H1 (cell line): ENCODE data around the gene NOS1AP. TPM values are rescaled to one million over a fixed set of nuclear protein-coding genes. Genes with fewer than 3 reads are reported as not detected.

Experiments
- CTCF ChIA-PET: fragments of 300-600 bp; sonication (Branson Sonifier 250); formaldehyde crosslinking; loops from one replicate; lab custom pipeline; 2021; ENCODE audit not compliant: partially characterized antibody; lab: Charles Lee
- POLR2A ChIA-PET: fragments of 300-600 bp; sonication (Branson Sonifier 250); formaldehyde crosslinking; loops from one replicate; lab custom pipeline; 2021; ENCODE audit warnings: inconsistent platforms; ENCODE audit not compliant: partially characterized antibody; lab: Charles Lee
- DNase-seq, 2 experiments: peaks; one replicate each; pipeline versions ENCODE4 v3.0.0 to v3.0.0-alpha.2; 2010 to 2022; ENCODE audit warnings: low spot score in 2 of 2, low read depth in 1 of 2, mixed read lengths in 1 of 2
- FAIRE-seq: peaks from 2 replicates; lab custom pipeline; 2011; peaks lifted over from hg19 to GRCh38; lab: Jason Lieb, UNC
- H2AFZ ChIP-seq: 2 replicates; pipeline ENCODE4 v1.8.1; 2012; ENCODE audit warnings: low read length, inconsistent platforms
- H2AK5ac ChIP-seq: 2 replicates; pipeline ENCODE4 v1.6.1; 2013; ENCODE audit warnings: low read depth, low read length
- H2BK120ac ChIP-seq: replicated peaks from 2 replicates; pipeline ENCODE3; 2013; ENCODE audit warnings: low read depth, low read length, inconsistent platforms
- H2BK12ac ChIP-seq: 2 replicates; pipeline ENCODE4 v1.6.1; 2013; ENCODE audit warnings: low read depth, low read length
- H2BK15ac ChIP-seq: 2 replicates; pipeline ENCODE4 v1.6.1; 2013; ENCODE audit warnings: low read length
- H2BK20ac ChIP-seq: 2 replicates; pipeline ENCODE4 v1.6.1; 2013; ENCODE audit warnings: low read length
- H2BK5ac ChIP-seq: 2 replicates; pipeline ENCODE4 v1.6.1; 2013; ENCODE audit warnings: low read depth, low read length
- H3K14ac ChIP-seq: 2 replicates; pipeline ENCODE4 v1.6.1; 2013; ENCODE audit warnings: inconsistent platforms; ENCODE audit not compliant: insufficient read length
- H3K18ac ChIP-seq: 2 replicates; pipeline ENCODE4 v1.6.1; 2013; ENCODE audit warnings: low read length; ENCODE audit errors: extremely low read depth
- H3K23ac ChIP-seq: 2 replicates; pipeline ENCODE4 v1.6.1; 2013; ENCODE audit warnings: inconsistent platforms; ENCODE audit not compliant: insufficient read length
- H3K23me2 ChIP-seq: 2 replicates; pipeline ENCODE4 v1.6.1; 2013; ENCODE audit warnings: low read depth, low read length
- H3K27ac ChIP-seq: 2 replicates; pipeline ENCODE4 v1.6.1; 2011; ENCODE audit warnings: low read depth, low read length, inconsistent platforms
- H3K27me3 ChIP-seq, 4 experiments: replicated peaks in 1 of 4; 1 replicate in 1 of 4; 2 replicates in 3 of 4; pipeline versions ENCODE4 v1.6.1 to v1.8.1; 2011 to 2013; ENCODE audit warnings: low read length in 3 of 4, mild to moderate bottlenecking in 3 of 4, inconsistent platforms in 2 of 4, mixed read lengths in 2 of 4, moderate library complexity in 1 of 4; ENCODE audit not compliant: control insufficient read depth in 3 of 4, insufficient read depth in 3 of 4; ENCODE audit errors: extremely low read depth in 1 of 4
- H3K36me3 ChIP-seq, 4 experiments: 2 replicates each; pipeline versions ENCODE4 v1.6.1 to v1.8.1; 2011 to 2013; ENCODE audit warnings: mild to moderate bottlenecking in 4 of 4, low read length in 3 of 4, moderate library complexity in 2 of 4, control low read depth in 1 of 4, inconsistent platforms in 1 of 4; ENCODE audit not compliant: insufficient read depth in 4 of 4, control insufficient read depth in 2 of 4
- H3K4ac ChIP-seq: replicated peaks from 2 replicates; pipeline ENCODE3; 2013; ENCODE audit warnings: low read length, low read depth, mixed read lengths, inconsistent platforms; ENCODE audit not compliant: insufficient read length
- H3K4me1 ChIP-seq, 4 experiments: replicated peaks in 1 of 4; 1 replicate in 1 of 4; 2 replicates in 3 of 4; pipeline versions ENCODE4 v1.6.1 to v1.8.1; 2011 to 2013; ENCODE audit warnings: low read length in 3 of 4, inconsistent platforms in 2 of 4, mixed read lengths in 1 of 4; ENCODE audit not compliant: insufficient read depth in 4 of 4, control insufficient read depth in 3 of 4
- H3K4me2 ChIP-seq, 2 experiments: 2 replicates each; pipeline versions ENCODE4 v1.6.1 to v1.8.1; 2011 to 2013; ENCODE audit warnings: low read depth in 2 of 2, low read length in 2 of 2, control low read depth in 1 of 2, inconsistent platforms in 1 of 2, mild to moderate bottlenecking in 1 of 2; ENCODE audit not compliant: insufficient read depth in 1 of 2
- H3K4me3 ChIP-seq, 4 experiments: fragments of 200-600, 300-600 bp in 1 of 4; sonication (generic), shearing (Covaris generic), sonication (Bioruptor Twin) in 1 of 4; 2 replicates each; pipeline versions ENCODE4 v1.5.1 to v1.8.1; 2011 to 2016; ENCODE audit warnings: low read length in 4 of 4, low read depth in 3 of 4, control low read depth in 2 of 4, inconsistent platforms in 2 of 4, mild to moderate bottlenecking in 2 of 4, mixed read lengths in 1 of 4, moderate library complexity in 1 of 4; ENCODE audit not compliant: insufficient read depth in 2 of 4; ENCODE audit errors: extremely low read depth in 1 of 4
- H3K56ac ChIP-seq: replicated peaks from 2 replicates; pipeline ENCODE3; 2013; ENCODE audit warnings: low read depth, mild to moderate bottlenecking, mixed read lengths, low read length, inconsistent platforms; ENCODE audit not compliant: insufficient read length
- H3K79me1 ChIP-seq: 2 replicates; pipeline ENCODE4 v1.6.1; 2013; ENCODE audit warnings: low read depth, low read length, control low read depth
- H3K79me2 ChIP-seq, 2 experiments: 2 replicates each; pipeline versions ENCODE4 v1.6.1 to v1.8.1; 2012 to 2013; ENCODE audit warnings: low read length in 2 of 2, mild to moderate bottlenecking in 2 of 2, inconsistent platforms in 1 of 2; ENCODE audit not compliant: insufficient read depth in 2 of 2, control insufficient read depth in 1 of 2
- H3K9ac ChIP-seq, 4 experiments: replicated peaks in 1 of 4; 1 replicate in 1 of 4; 2 replicates in 3 of 4; pipeline versions ENCODE4 v1.6.1 to v1.8.1; 2011 to 2013; ENCODE audit warnings: low read depth in 3 of 4, low read length in 3 of 4, control low read depth in 2 of 4, mild to moderate bottlenecking in 2 of 4, moderate library complexity in 2 of 4, inconsistent platforms in 1 of 4; ENCODE audit errors: extremely low read depth in 1 of 4
- H3K9me3 ChIP-seq, 2 experiments: 2 replicates each; pipeline versions ENCODE4 v1.6.1 to v1.8.1; 2012 to 2013; ENCODE audit warnings: mild to moderate bottlenecking in 2 of 2, moderate library complexity in 2 of 2, control low read depth in 1 of 2, inconsistent platforms in 1 of 2, low read depth in 1 of 2, low read length in 1 of 2, mixed read lengths in 1 of 2; ENCODE audit not compliant: insufficient read depth in 2 of 2
- H4K20me1 ChIP-seq, 2 experiments: replicated peaks in 1 of 2; 2 replicates each; pipeline versions ENCODE3 to v1.8.1; 2011 to 2013; ENCODE audit warnings: inconsistent platforms in 2 of 2, low read length in 2 of 2, mild to moderate bottlenecking in 1 of 2; ENCODE audit not compliant: insufficient read depth in 2 of 2, control insufficient read depth in 1 of 2
- H4K5ac ChIP-seq: 2 replicates; pipeline ENCODE4 v1.6.1; 2013; ENCODE audit warnings: low read length, low read depth, mixed read lengths, inconsistent platforms; ENCODE audit not compliant: insufficient read length
- H4K8ac ChIP-seq: 2 replicates; pipeline ENCODE4 v1.8.0; 2013; ENCODE audit warnings: mild to moderate bottlenecking, moderate library complexity, low read length, inconsistent platforms; ENCODE audit not compliant: insufficient read depth; ENCODE audit errors: extremely low read depth
- H4K91ac ChIP-seq: replicated peaks from 2 replicates; pipeline ENCODE3; 2013; ENCODE audit warnings: low read length, mixed read lengths, inconsistent platforms; ENCODE audit not compliant: insufficient read length
- E2F6 ChIP-seq: IDR thresholded peaks from 2 replicates; pipeline ENCODE4 v1.6.1; 2012; ENCODE audit warnings: inconsistent platforms
- POLR2A ChIP-seq, 2 experiments: IDR thresholded peaks; 1 replicate in 1 of 2; 2 replicates in 1 of 2; pipeline ENCODE4 v1.6.1; 2011; ENCODE audit warnings: low read depth in 2 of 2, low read length in 2 of 2, mild to moderate bottlenecking in 2 of 2; ENCODE audit errors: control extremely low read depth in 1 of 2
- SAP30 ChIP-seq: fragments of 300-600 bp; sonication (generic); IDR thresholded peaks from 2 replicates; pipeline ENCODE4 v1.7.1; 2012; ENCODE audit warnings: low read length, moderate library complexity, mild to moderate bottlenecking, inconsistent platforms; ENCODE audit not compliant: insufficient read depth, insufficient replicate concordance
- SIN3A ChIP-seq, 2 experiments: IDR thresholded peaks in 1 of 2; conservative IDR thresholded peaks in 1 of 2; 2 replicates each; pipeline ENCODE4 v1.6.1; 2011 to 2012; ENCODE audit warnings: low read length in 2 of 2, improper control_type of control experiment in 1 of 2, low read depth in 1 of 2, mild to moderate bottlenecking in 1 of 2
- TAF1 ChIP-seq: IDR thresholded peaks from 2 replicates; pipeline ENCODE4 v1.6.1; 2011; ENCODE audit warnings: mild to moderate bottlenecking, low read depth, low read length
- WGBS, 2 experiments: shearing (Covaris generic) in 1 of 2; methylation state at CpG; one replicate each; pipeline versions ENCODE4 v1.1.6 to v1.1.7; 2013 to 2015; ENCODE audit warnings: low lambda C conversion rate in 2 of 2, mixed read lengths in 2 of 2, inconsistent platforms in 1 of 2, low coverage in 1 of 2, missing lambda C conversion rate in 1 of 2; ENCODE audit not compliant: insufficient replicate concordance in 2 of 2, insufficient coverage in 1 of 2, insufficient read length in 1 of 2; ENCODE audit errors: extremely low coverage in 1 of 2, missing lambda C conversion rate in 1 of 2; 5-methylcytosine and 5-hydroxymethylcytosine counted together
- polyA plus RNA-seq, 7 experiments: library from polyadenylated mRNA; depleted of rRNA in 3 of 7; stranded (reverse) in 5 of 7; unstranded in 2 of 7; fragments of >200 nt in 5 of 7; fragments of 200-250 nt in 2 of 7; gene quantifications; 1 replicate in 5 of 7; 2 replicates in 1 of 7; 4 replicates in 1 of 7; pipeline versions ENCODE4 v1.2.1 to v1.2.3, GENCODE V29; 2011 to 2013; ENCODE audit warnings: missing spikeins in 2 of 7, mixed read lengths in 2 of 7
- total RNA-seq: library from RNA; stranded (reverse); fragmentation: NEBNext Ultra II Directional; extraction: Animal tissue kit (Norgen Biotek cat#: 25700); gene quantifications from 2 replicates; pipeline ENCODE4 v1.2.1, GENCODE V29; 2021

The NOS1AP gene
- total and polyA plus RNA-seq, 2 of the 8 experiments (the other 6 are each of a cell fraction or from before 2014, with no cell fraction given): 2.4 to 12.1 TPM

GRCh38 chr1:162042361-162042760 lies 27.1 kb upstream of the NOS1AP start:
- no peak overlapping the region for H3K27ac ChIP-seq
- H3K4me1 ChIP-seq: no peaks in the 10 kb centered on the region
- H3K27me3 ChIP-seq: no peaks in the 10 kb centered on the region
- H3K4me2 ChIP-seq: no peak overlapping the region
- H3K79me1 ChIP-seq: no peaks in the 10 kb centered on the region
- no peak for TF ChIP-seq TAF1
- no peak for TF ChIP-seq SAP30
- TF ChIP-seq POLR2A (IDR thresholded peaks at IDR 0.05; ENCODE audit: control extremely low read depth in 1 of 2, low read depth in 2 of 2, low read length in 2 of 2): no peak
- no peak for TF ChIP-seq SIN3A (conservative IDR thresholded peaks at IDR 0.05 in 1 of 2, IDR thresholded peaks at IDR 0.05 in 1 of 2; ENCODE audit: low read depth in 1 of 2, low read length in 2 of 2)
- TF ChIP-seq E2F6: no peak
- no peak overlapping the region for H2AK5ac ChIP-seq
- no peak overlapping the region for H4K91ac ChIP-seq
- H3K56ac ChIP-seq: no peak overlapping the region
- H4K5ac ChIP-seq: no peak overlapping the region
- no peak overlapping the region for H3K18ac ChIP-seq
- H4K8ac ChIP-seq: no peak overlapping the region
- H2BK20ac ChIP-seq: no peak overlapping the region
- DNase-seq (no peak), FAIRE-seq (no peak)
- H3K23me2 ChIP-seq: no peaks in the 10 kb centered on the region
- H2BK5ac ChIP-seq: no peak overlapping the region
- H3K9me3 ChIP-seq: no peaks in the 10 kb centered on the region
- 92% methylated on average over 1 of the region's 1 CpG; no CpG with 5 or more reads in 1 of the 2 experiments for WGBS, 2 experiments
- H3K4me3 ChIP-seq: no peak overlapping the region
- H2BK12ac ChIP-seq: no peak overlapping the region
- H4K20me1 ChIP-seq: no peaks in the 10 kb centered on the region
- ChIA-PET POLR2A (interaction anchor here (0.6 to 1.0 kb wide), 2 partner anchors 28 to 479 kb away, joined by 3 read pairs; no protein-coding TSS in a partner anchor), CTCF (interaction anchor here (1.6 to 2.1 kb wide), 2 partner anchors 10 to 18 kb away, joined by 3 to 8 read pairs; partner anchors contain the start of gene OLFML2B)
- no peak overlapping the region for H2AFZ ChIP-seq
- no peak overlapping the region for H3K9ac ChIP-seq
- H2BK120ac ChIP-seq: no peak overlapping the region
- no peak overlapping the region for H3K23ac ChIP-seq
- no peaks in the 10 kb centered on the region for H3K79me2 ChIP-seq
- no peaks in the 10 kb centered on the region for H3K36me3 ChIP-seq
- H3K14ac ChIP-seq: no peak overlapping the region
- no peak overlapping the region for H2BK15ac ChIP-seq
- H3K4ac ChIP-seq: no peak overlapping the region
